ENCODE results near the gene CRYBA2.

CRYBA2 gene

GRCh38 chr2:218982586-218983262, 10.5 kb downstream of the CRYBA2 start:
- no peak for DNase-seq (ENCODE audit: low read depth, low spot score)

- DNase-seq (ENCODE audit: low read depth, low spot score), result no peak
These were observed 11.2 kb downstream of the CRYBA2 start for GRCh38 chr2:218981881-218982585.

GRCh38 chr2:218981390-218981880, 11.8 kb downstream of the CRYBA2 start:
- DNase-seq (ENCODE audit: low read depth, low spot score), result no peak

- no peak for DNase-seq (ENCODE audit: low read depth, low spot score)
These were observed 12.4 kb downstream of the CRYBA2 start for GRCh38 chr2:218980735-218981389.

GRCh38 chr2:218979846-218980734, 13.1 kb downstream of the CRYBA2 start:
- peak; percentile 65 for DNase-seq (ENCODE audit: low read depth, low spot score)

GRCh38 chr2:218975060-218975777, 18.0 kb downstream of the CRYBA2 start:
- no peak for DNase-seq (ENCODE audit: low read depth, low spot score)

GRCh38 chr2:218970894-218971293, 22.3 kb downstream of the CRYBA2 start:
- no peak for DNase-seq (ENCODE audit: low read depth, low spot score)

- DNase-seq (ENCODE audit: low read depth, low spot score), result no peak
These were observed 29.0 kb downstream of the CRYBA2 start for GRCh38 chr2:218964041-218964771.

- no peak for DNase-seq (ENCODE audit: low read depth, low spot score)
These were observed 29.6 kb downstream of the CRYBA2 start for GRCh38 chr2:218963601-218964000.

- peak; percentile 12 for DNase-seq (ENCODE audit: low read depth, low spot score)
These were observed 30.2 kb downstream of the CRYBA2 start for GRCh38 chr2:218962859-218963492.

GRCh38 chr2:218961651-218962570, 31.3 kb downstream of the CRYBA2 start:
- no peak for DNase-seq (ENCODE audit: low read depth, low spot score)

GRCh38 chr2:218961229-218961628, 32.0 kb downstream of the CRYBA2 start:
- no peak for DNase-seq (ENCODE audit: low read depth, low spot score)

- no peak for DNase-seq (ENCODE audit: low read depth, low spot score)
These were observed 32.7 kb downstream of the CRYBA2 start for GRCh38 chr2:218960309-218961165.

GRCh38 chr2:218959761-218960308, 33.4 kb downstream of the CRYBA2 start:
- DNase-seq (ENCODE audit: low read depth, low spot score), result no peak

GRCh38 chr2:218959141-218959731, 34.0 kb downstream of the CRYBA2 start, which contains the start of gene CDK5R2:
TSS of gene CDK5R2 (plus strand) at chr2:218959666. CDS start at chr2:218959821, 155 bp downstream.
- peak; percentile 19 for DNase-seq (ENCODE audit: low read depth, low spot score)

- DNase-seq (ENCODE audit: low read depth, low spot score), result no peak
These were observed 34.9 kb downstream of the CRYBA2 start for GRCh38 chr2:218958276-218958675.

GRCh38 chr2:218957671-218958070, 35.6 kb downstream of the CRYBA2 start:
- no peak for DNase-seq (ENCODE audit: low read depth, low spot score)

Data from activated CD4-positive, CD25-positive, alpha-beta regulatory T cell treated with anti-CD3 and anti-CD28 coated beads, Interleukin-2, amount 50 U/mL, for 16 hours (primary cell).